ENCODE results near the gene CNBP.

CNBP gene

DNA sequence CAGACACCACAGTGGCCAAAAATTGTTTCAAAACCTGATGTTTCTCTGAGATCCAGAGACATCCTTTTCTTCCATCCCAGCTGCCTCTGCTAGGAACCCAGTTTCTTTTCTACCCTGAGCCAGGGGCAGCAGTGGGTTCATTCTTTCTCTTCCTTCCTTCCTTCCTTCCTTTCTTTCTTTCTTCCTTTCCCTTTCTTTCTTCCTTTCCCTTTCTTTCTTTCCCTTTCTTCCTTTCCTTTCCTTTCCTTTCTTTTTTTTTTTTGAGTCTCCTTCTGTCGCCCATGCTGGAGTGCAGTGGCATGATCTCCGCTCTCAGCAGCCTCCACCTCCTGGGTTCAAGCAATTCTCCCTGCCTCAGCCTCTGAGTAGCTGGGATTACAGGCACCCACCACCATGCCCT, 35.0 kb upstream of the CNBP start:
- TF ChIP-seq, protein P1, sequence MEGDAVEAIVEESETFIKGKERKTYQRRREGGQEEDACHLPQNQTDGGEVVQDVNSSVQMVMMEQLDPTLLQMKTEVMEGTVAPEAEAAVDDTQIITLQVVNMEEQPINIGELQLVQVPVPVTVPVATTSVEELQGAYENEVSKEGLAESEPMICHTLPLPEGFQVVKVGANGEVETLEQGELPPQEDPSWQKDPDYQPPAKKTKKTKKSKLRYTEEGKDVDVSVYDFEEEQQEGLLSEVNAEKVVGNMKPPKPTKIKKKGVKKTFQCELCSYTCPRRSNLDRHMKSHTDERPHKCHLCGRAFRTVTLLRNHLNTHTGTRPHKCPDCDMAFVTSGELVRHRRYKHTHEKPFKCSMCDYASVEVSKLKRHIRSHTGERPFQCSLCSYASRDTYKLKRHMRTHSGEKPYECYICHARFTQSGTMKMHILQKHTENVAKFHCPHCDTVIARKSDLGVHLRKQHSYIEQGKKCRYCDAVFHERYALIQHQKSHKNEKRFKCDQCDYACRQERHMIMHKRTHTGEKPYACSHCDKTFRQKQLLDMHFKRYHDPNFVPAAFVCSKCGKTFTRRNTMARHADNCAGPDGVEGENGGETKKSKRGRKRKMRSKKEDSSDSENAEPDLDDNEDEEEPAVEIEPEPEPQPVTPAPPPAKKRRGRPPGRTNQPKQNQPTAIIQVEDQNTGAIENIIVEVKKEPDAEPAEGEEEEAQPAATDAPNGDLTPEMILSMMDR (IDR thresholded peaks at IDR 0.05; ENCODE audit: borderline replicate concordance, control extremely low read depth, extremely low read depth, insufficient read depth, missing control alignments) = no peak
- no peak for DNase-seq (ENCODE audit: low spot score)

GRCh38 chr3:129213238-129213637, 29.5 kb upstream of the CNBP start:
- TF ChIP-seq, protein P1 (IDR thresholded peaks at IDR 0.05; ENCODE audit: borderline replicate concordance, control extremely low read depth, extremely low read depth, insufficient read depth, missing control alignments) = no peak
- no peak for DNase-seq (ENCODE audit: low spot score)
- in situ Hi-C loops (cut with MboI; ENCODE audit: low sequenced_read_pairs, unreplicated experiment) = no loop called here

More for the DNA sequence above, 35.0 kb upstream of the CNBP start:
- in situ Hi-C loops (cut with MboI; ENCODE audit: low sequenced_read_pairs, unreplicated experiment) = no loop called here

- DNase-seq (ENCODE audit: low spot score) = no peak
- in situ Hi-C loops (cut with MboI; ENCODE audit: low sequenced_read_pairs, unreplicated experiment) = no loop called here
- TF ChIP-seq, protein P1 (IDR thresholded peaks at IDR 0.05; ENCODE audit: borderline replicate concordance, control extremely low read depth, extremely low read depth, insufficient read depth, missing control alignments) = no peak
Measured at GRCh38 chr3:129211772-129212171, 28.1 kb upstream of the CNBP start.

DNA sequence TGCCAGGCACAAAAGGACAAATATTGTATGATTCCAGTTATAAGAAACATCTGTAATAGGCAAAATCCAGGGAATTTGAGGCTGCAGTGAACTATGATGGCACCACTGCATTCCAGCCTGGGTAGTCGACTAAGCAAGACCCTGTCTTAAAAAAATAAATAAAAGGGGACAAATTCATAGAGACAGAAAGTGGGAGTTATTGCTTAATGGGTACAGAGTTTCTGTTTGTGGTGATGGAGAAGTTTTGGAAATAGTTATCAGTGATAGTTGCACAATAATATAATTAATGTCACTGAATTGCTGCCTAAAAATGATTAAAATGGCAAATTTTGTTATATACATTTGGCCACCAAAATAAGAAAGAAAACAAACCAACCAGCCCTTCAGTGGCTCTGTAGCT, 27.6 kb upstream of the CNBP start:
- TF ChIP-seq, protein P1 (IDR thresholded peaks at IDR 0.05; ENCODE audit: borderline replicate concordance, control extremely low read depth, extremely low read depth, insufficient read depth, missing control alignments) = no peak
- DNase-seq (ENCODE audit: low spot score) = no peak
- in situ Hi-C loops (cut with MboI; ENCODE audit: low sequenced_read_pairs, unreplicated experiment) = no loop called here

DNA sequence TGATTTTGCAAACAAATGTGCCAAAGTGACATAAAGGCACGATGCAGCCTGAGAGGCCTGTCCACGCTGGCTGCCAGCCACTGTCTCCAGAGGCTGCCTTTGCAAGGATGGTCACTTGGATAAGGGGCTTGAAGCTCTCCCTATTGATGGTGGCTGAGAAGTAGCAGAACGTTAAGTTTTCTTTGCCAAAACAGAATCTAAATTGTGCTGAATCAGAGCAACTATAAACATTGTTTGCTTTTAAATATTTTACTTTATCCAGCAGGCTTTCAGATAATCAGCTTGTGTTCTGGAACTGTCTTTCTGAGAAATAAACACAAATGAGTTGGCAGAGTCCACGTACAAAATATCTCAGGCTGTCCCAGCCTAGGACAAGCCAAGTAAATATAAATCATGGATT, 23.8 kb upstream of the CNBP start:
- no peak for DNase-seq (ENCODE audit: low spot score)
- in situ Hi-C loops (cut with MboI; ENCODE audit: low sequenced_read_pairs, unreplicated experiment) = no loop called here

GRCh38 chr3:129205109-129205832, 21.6 kb upstream of the CNBP start:
- TF ChIP-seq, protein P1 (IDR thresholded peaks at IDR 0.05; ENCODE audit: borderline replicate concordance, control extremely low read depth, extremely low read depth, insufficient read depth, missing control alignments) = no peak
- no peak for DNase-seq (ENCODE audit: low spot score)
- in situ Hi-C loops (cut with MboI; ENCODE audit: low sequenced_read_pairs, unreplicated experiment) = no loop called here

More for the DNA sequence above, 23.8 kb upstream of the CNBP start:
- TF ChIP-seq, protein P1 (IDR thresholded peaks at IDR 0.05; ENCODE audit: borderline replicate concordance, control extremely low read depth, extremely low read depth, insufficient read depth, missing control alignments) = no peak

Data from GM13976 (cell line).